ENCODE data around the gene OR6N1.

The OR6N1 gene, protein sequence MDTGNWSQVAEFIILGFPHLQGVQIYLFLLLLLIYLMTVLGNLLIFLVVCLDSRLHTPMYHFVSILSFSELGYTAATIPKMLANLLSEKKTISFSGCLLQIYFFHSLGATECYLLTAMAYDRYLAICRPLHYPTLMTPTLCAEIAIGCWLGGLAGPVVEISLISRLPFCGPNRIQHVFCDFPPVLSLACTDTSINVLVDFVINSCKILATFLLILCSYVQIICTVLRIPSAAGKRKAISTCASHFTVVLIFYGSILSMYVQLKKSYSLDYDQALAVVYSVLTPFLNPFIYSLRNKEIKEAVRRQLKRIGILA

GRCh38 chr1:158771950-158772866 is at the start of gene OR6N1:
OR6N1 (minus strand) TSS chr1:158772195; CDS start chr1:158766682, 5,513 bp downstream.
- no peak for DNase-seq (ENCODE audit: extremely low spot score)
- no peak for TF ChIP-seq CTCF (IDR thresholded peaks at IDR 0.05; ENCODE audit: control extremely low read depth, extremely low read depth, low read depth, missing control alignments)
- ChIA-PET POLR2A (no interaction called here), CTCF (interaction anchor here (1.1 kb wide), 1 partner anchor 10 kb away, joined by 3 read pairs; no protein-coding TSS in a partner anchor)

GRCh38 chr1:158821723-158822122 is 49.7 kb upstream of the OR6N1 start:
- CTCF ChIA-PET, result interaction anchor here (1.6 kb wide), 1 partner anchor 27 kb away, joined by 4 read pairs; no protein-coding TSS in a partner anchor
- no peak for TF ChIP-seq CTCF (IDR thresholded peaks at IDR 0.05; ENCODE audit: control extremely low read depth, extremely low read depth, low read depth, missing control alignments)
- POLR2A ChIA-PET, result no interaction called here
- no peak for DNase-seq (ENCODE audit: extremely low spot score)

GRCh38 chr1:158819461-158820443 is 47.8 kb upstream of the OR6N1 start:
- DNase-seq (ENCODE audit: extremely low spot score), result peak; percentile 13
- no peak for TF ChIP-seq CTCF (IDR thresholded peaks at IDR 0.05; ENCODE audit: control extremely low read depth, extremely low read depth, low read depth, missing control alignments)
- POLR2A ChIA-PET, result no interaction called here
- CTCF ChIA-PET, result interaction anchor here (1.1 to 1.8 kb wide), 4 partner anchors 9 to 23 kb away, joined by 3 to 6 read pairs (median 4); partner anchors contain the start of gene MNDA

- no peak for TF ChIP-seq CTCF (IDR thresholded peaks at IDR 0.05; ENCODE audit: control extremely low read depth, extremely low read depth, low read depth, missing control alignments)
- ChIA-PET POLR2A (no interaction called here), CTCF (interaction anchor here (1.1 to 1.8 kb wide), 4 partner anchors 9 to 23 kb away, joined by 3 to 6 read pairs (median 4); partner anchors contain the start of gene MNDA)
- no peak for DNase-seq (ENCODE audit: extremely low spot score)
These were observed 47.0 kb upstream of the OR6N1 start for GRCh38 chr1:158818975-158819431.

DNA sequence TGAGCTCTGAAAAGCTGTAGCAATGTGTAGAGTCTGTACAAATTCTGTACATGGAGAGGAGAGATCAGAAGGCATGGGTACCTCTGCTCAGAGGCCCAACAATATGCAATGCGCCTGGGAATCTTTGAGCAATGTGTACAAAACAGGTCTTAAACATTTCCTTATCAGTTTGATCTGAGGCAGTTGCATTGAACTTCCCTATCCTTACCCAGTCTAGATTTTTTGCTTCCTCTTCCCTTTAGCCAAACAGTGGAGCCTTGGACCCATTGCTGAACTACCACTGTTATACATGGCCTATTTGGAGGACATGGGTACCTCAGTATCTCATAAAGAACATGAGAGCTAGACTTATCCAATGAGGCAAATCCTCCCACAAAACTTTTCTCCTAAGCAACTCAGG is 46.6 kb upstream of the OR6N1 start:
- no peak for DNase-seq (ENCODE audit: extremely low spot score)
- ChIA-PET CTCF (interaction anchor here (1.1 to 1.8 kb wide), 4 partner anchors 10 to 24 kb away, joined by 3 to 6 read pairs (median 4); partner anchors contain the start of gene MNDA), POLR2A (no interaction called here)
- TF ChIP-seq CTCF (IDR thresholded peaks at IDR 0.05; ENCODE audit: control extremely low read depth, extremely low read depth, low read depth, missing control alignments), result no peak
